SK-N-SH treated with all-trans-retinoic acid at 6 μM for 48 hours (cell line): ENCODE results near the gene SYTL2.

Experiments used
- ATAC-seq: fragments of 200-7000 bp; cut with Tn5 transposase; 3 replicates; pipeline ENCODE4 v1.9.1; 2020; ENCODE audit warnings: mild to moderate bottlenecking, moderate library complexity
- ARNTL ChIP-seq: fragments of 450-650 bp; formaldehyde crosslinking; IDR thresholded peaks from 2 replicates; pipeline ENCODE4 v1.5.0; 2020; ENCODE audit warnings: low read depth, mild to moderate bottlenecking, moderate library complexity, borderline replicate concordance
- BACH2 ChIP-seq: fragments of 250-450 bp; sonication (Bioruptor Pico); IDR thresholded peaks from 2 replicates; pipeline ENCODE4 v1.9.0; 2021; ENCODE audit warnings: mild to moderate bottlenecking, borderline replicate concordance
- CREB5 ChIP-seq: fragments of 250-450 bp; sonication (Bioruptor Pico); IDR thresholded peaks from 2 replicates; pipeline ENCODE4 v1.5.1; 2020; ENCODE audit warnings: low read depth, mild to moderate bottlenecking, moderate library complexity
- CSDC2 ChIP-seq: fragments of 250-450 bp; sonication (Bioruptor Pico); IDR thresholded peaks from 2 replicates; pipeline ENCODE4 v1.5.0; 2020; ENCODE audit warnings: mild to moderate bottlenecking, moderate library complexity
- ESRRG ChIP-seq: fragments of 250-450 bp; sonication (Bioruptor Pico); IDR thresholded peaks from 2 replicates; pipeline ENCODE4 v1.6.1; 2021; ENCODE audit warnings: mild to moderate bottlenecking
- GLIS3 ChIP-seq: fragments of 250-450 bp; sonication (Bioruptor Pico); IDR thresholded peaks from 2 replicates; pipeline ENCODE4 v1.5.0; 2020; ENCODE audit warnings: mild to moderate bottlenecking, moderate library complexity
- ISL1 ChIP-seq: fragments of 250-450 bp; sonication (Bioruptor Pico); IDR thresholded peaks from 2 replicates; pipeline ENCODE4 v2.1.2; 2022; ENCODE audit warnings: mild to moderate bottlenecking, moderate library complexity
- OSR1 ChIP-seq: fragments of 250-450 bp; sonication (Bioruptor Pico); IDR thresholded peaks from 2 replicates; pipeline ENCODE4 v1.8.0; 2022; ENCODE audit warnings: moderate library complexity, mild to moderate bottlenecking, inconsistent platforms
- RARB ChIP-seq: fragments of 250-450 bp; sonication (Bioruptor Pico); IDR thresholded peaks from 2 replicates; pipeline ENCODE4 v1.8.0; 2021; ENCODE audit warnings: mild to moderate bottlenecking, moderate library complexity
- SNAI2 ChIP-seq: fragments of 250-450 bp; sonication (Bioruptor Pico); IDR thresholded peaks from 2 replicates; pipeline ENCODE4 v1.5.0; 2020; ENCODE audit warnings: mild to moderate bottlenecking, moderate library complexity
- TCF4 ChIP-seq: fragments of 250-450 bp; sonication (Bioruptor Pico); IDR thresholded peaks from 2 replicates; pipeline ENCODE4 v1.8.0; 2021; ENCODE audit warnings: mild to moderate bottlenecking, moderate library complexity, borderline replicate concordance
- TOX ChIP-seq: fragments of 250-450 bp; sonication (Bioruptor Pico); IDR thresholded peaks from 2 replicates; pipeline ENCODE4 v1.8.0; 2021; ENCODE audit warnings: mild to moderate bottlenecking, moderate library complexity, borderline replicate concordance
- ZC3H10 ChIP-seq: fragments of 250-450 bp; sonication (Bioruptor Pico); IDR thresholded peaks from 2 replicates; pipeline ENCODE4 v1.5.1; 2021; ENCODE audit warnings: mild to moderate bottlenecking, moderate library complexity
- ZFP3 ChIP-seq: fragments of 250-450 bp; sonication (Bioruptor Pico); IDR thresholded peaks from 2 replicates; pipeline ENCODE4 v1.5.0; 2020; ENCODE audit warnings: mild to moderate bottlenecking, moderate library complexity
- ZFP30 ChIP-seq: fragments of 450-650 bp; formaldehyde crosslinking; IDR thresholded peaks from 2 replicates; pipeline ENCODE4 v1.5.0; 2022; ENCODE audit warnings: mild to moderate bottlenecking, moderate library complexity
- ZNF565 ChIP-seq: fragments of 450-650 bp; formaldehyde crosslinking; conservative IDR thresholded peaks from 2 replicates; pipeline ENCODE4 v1.5.0; 2020; ENCODE audit warnings: low read depth, mild to moderate bottlenecking, moderate library complexity
- ZNF8 ChIP-seq: fragments of 450-650 bp; formaldehyde crosslinking; IDR thresholded peaks from 2 replicates; pipeline ENCODE4 v1.5.0; 2020; ENCODE audit warnings: mild to moderate bottlenecking, moderate library complexity
- TF ChIP-seq, protein P1 (sequence below): fragments of 250-450 bp; sonication (Bioruptor Pico); IDR thresholded peaks from 2 replicates; pipeline ENCODE4 v1.8.0; 2021; ENCODE audit warnings: low read depth, mild to moderate bottlenecking, moderate library complexity, borderline replicate concordance
- TF ChIP-seq, protein P2 (sequence below): fragments of 250-450 bp; sonication (Bioruptor Pico); IDR thresholded peaks from 2 replicates; pipeline ENCODE4 v1.8.0; 2020; ENCODE audit warnings: mild to moderate bottlenecking, moderate library complexity, borderline replicate concordance

The SYTL2 gene

GRCh38 chr11:85748455-85748891 lies 62.5 kb downstream of the SYTL2 start:
- TF ChIP-seq ZC3H10 (CRISPR knock-in tag) = no peak
- no peak for TF ChIP-seq BACH2 (CRISPR knock-in tag)
- no peak for TF ChIP-seq ZFP3 (CRISPR knock-in tag)
- TF ChIP-seq, protein P1, sequence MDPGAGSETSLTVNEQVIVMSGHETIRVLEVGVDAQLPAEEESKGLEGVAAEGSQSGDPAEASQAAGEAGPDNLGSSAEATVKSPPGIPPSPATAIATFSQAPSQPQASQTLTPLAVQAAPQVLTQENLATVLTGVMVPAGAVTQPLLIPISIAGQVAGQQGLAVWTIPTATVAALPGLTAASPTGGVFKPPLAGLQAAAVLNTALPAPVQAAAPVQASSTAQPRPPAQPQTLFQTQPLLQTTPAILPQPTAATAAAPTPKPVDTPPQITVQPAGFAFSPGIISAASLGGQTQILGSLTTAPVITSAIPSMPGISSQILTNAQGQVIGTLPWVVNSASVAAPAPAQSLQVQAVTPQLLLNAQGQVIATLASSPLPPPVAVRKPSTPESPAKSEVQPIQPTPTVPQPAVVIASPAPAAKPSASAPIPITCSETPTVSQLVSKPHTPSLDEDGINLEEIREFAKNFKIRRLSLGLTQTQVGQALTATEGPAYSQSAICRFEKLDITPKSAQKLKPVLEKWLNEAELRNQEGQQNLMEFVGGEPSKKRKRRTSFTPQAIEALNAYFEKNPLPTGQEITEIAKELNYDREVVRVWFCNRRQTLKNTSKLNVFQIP (CRISPR knock-in tag) = no peak
- no peak for TF ChIP-seq OSR1 (CRISPR knock-in tag)
- no peak for TF ChIP-seq SNAI2
- no peak for TF ChIP-seq TCF4
- TF ChIP-seq ZNF8 = no peak
- no peak for TF ChIP-seq ZFP30 (CRISPR knock-in tag)
- TF ChIP-seq CREB5 (CRISPR knock-in tag) = no peak
- no peak for TF ChIP-seq ZNF565 (CRISPR knock-in tag)
- TF ChIP-seq, protein P2, sequence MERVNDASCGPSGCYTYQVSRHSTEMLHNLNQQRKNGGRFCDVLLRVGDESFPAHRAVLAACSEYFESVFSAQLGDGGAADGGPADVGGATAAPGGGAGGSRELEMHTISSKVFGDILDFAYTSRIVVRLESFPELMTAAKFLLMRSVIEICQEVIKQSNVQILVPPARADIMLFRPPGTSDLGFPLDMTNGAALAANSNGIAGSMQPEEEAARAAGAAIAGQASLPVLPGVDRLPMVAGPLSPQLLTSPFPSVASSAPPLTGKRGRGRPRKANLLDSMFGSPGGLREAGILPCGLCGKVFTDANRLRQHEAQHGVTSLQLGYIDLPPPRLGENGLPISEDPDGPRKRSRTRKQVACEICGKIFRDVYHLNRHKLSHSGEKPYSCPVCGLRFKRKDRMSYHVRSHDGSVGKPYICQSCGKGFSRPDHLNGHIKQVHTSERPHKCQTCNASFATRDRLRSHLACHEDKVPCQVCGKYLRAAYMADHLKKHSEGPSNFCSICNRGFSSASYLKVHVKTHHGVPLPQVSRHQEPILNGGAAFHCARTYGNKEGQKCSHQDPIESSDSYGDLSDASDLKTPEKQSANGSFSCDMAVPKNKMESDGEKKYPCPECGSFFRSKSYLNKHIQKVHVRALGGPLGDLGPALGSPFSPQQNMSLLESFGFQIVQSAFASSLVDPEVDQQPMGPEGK = no peak
- TF ChIP-seq ARNTL (CRISPR knock-in tag) = no peak
- TF ChIP-seq, all 23 proteins: peak for 0
- ATAC-seq = no peak

DNA sequence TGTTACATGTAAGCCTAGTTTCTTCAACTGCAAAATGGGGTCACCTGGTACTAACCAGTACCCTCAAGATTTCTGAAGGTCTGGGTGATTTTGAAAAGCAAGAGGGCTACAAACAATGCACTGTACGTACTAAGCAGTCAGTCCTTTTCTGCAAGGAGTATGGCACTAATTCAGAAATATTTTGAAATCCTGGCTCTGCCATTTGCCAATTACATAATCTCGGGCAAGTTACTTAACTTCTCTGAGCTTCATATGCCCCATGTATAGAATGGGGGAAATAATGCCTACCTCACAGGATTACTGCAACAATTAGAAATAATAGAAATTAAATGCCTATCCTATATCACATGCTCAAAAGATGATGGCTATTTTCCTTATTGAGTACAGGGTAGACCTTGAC lies 64.3 kb downstream of the SYTL2 start:
- no peak for ATAC-seq

More for the DNA sequence above, 64.3 kb downstream of the SYTL2 start:
- TF ChIP-seq TCF4 = no peak
- TF ChIP-seq, protein P2 = no peak
- TF ChIP-seq RARB (CRISPR knock-in tag) = no peak
- TF ChIP-seq, protein P1 (CRISPR knock-in tag) = no peak
- TF ChIP-seq CSDC2 (CRISPR knock-in tag) = no peak
- no peak for TF ChIP-seq ZNF8
- no peak for TF ChIP-seq ISL1 (CRISPR knock-in tag)
- TF ChIP-seq ESRRG (CRISPR knock-in tag) = no peak
- no peak for TF ChIP-seq GLIS3
- no peak for TF ChIP-seq BACH2 (CRISPR knock-in tag)
- TF ChIP-seq SNAI2 = no peak
- TF ChIP-seq CREB5 (CRISPR knock-in tag) = no peak
- no peak for TF ChIP-seq ARNTL (CRISPR knock-in tag)
- no peak for TF ChIP-seq ZFP30 (CRISPR knock-in tag)
- TF ChIP-seq TOX = no peak
- TF ChIP-seq ZC3H10 (CRISPR knock-in tag) = no peak
